ENCODE data around the gene FAM200C. TPM values are rescaled to one million over a fixed set of nuclear protein-coding genes. Genes with fewer than 3 reads are reported as not detected.

Gene FAM200C
- total RNA-seq, 2 experiments from 2014 or later, result 0.62 to 0.73 TPM

DNA sequence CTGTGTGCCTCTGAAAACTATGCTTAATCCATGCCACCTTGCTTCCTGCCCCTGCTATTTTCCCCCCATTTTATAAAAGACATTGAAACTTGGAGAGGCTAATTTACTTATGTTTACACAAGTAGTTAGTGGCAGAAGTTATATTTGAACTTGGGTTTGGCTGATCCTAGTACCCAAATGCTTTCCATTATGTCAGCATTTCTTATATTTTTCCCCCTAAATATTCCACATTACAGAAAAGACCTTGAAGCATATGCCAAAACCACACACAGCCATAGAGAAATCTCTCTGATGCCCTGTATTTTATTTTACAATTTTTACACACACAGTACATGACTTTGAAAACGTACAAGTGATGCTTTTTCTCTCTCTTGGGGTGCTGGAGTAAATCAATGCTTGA, 40.6 kb downstream of the FAM200C start:
- ChIA-PET POLR2A (interaction anchor here (0.6 kb wide), 1 partner anchor 491 kb away, joined by 3 read pairs; no protein-coding TSS in a partner anchor), CTCF (no interaction called here)
- H3K36me3 Mint-ChIP-seq (ENCODE audit: low read depth), result no peaks in the 10 kb centered on the region
- no peaks in the 10 kb centered on the region for H3K9me3 Mint-ChIP-seq
- no peak for DNase-seq
- no peaks in the 10 kb centered on the region for H3K27me3 Mint-ChIP-seq
- no peak overlapping the region for H3K4me3 Mint-ChIP-seq
- H3K4me1 Mint-ChIP-seq, result no peaks in the 10 kb centered on the region
- H3K27ac Mint-ChIP-seq, result no peak overlapping the region

DNA sequence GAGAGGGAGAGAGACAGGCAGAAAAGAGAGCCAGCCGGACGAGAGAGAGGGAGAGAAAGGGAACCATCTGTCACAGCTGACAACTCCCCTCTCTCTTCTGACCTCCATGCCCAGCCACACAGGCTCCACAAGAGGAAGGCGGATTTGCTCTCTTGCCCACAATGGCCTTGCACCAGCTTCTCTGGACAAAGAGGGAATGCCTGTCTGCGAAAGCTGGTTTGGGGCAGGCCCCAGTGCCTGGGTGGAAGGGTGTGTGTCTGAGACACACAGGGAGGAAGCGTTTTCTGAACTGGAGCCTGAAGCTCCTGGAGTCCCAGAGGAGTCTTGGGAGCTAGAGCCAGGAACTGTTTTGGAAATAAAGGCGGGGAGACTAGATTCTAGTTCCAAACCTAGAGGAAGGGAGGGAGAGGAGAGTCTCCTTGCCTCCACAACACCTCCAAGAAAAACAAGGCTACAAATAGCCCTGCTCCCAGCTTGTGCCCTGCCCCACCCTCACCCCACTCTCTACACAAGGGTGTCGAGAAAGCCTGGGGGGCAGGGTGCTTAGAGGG, 41.9 kb downstream of the FAM200C start:
- H3K4me1 Mint-ChIP-seq, result no peaks in the 10 kb centered on the region
- H3K36me3 Mint-ChIP-seq (ENCODE audit: low read depth), result no peaks in the 10 kb centered on the region
- ChIA-PET CTCF (no interaction called here), POLR2A (no interaction called here)
- no peak overlapping the region for H3K4me3 Mint-ChIP-seq
- no peak overlapping the region for H3K27ac Mint-ChIP-seq
- DNase-seq, result no peak
- H3K9me3 Mint-ChIP-seq, result no peaks in the 10 kb centered on the region
- no peaks in the 10 kb centered on the region for H3K27me3 Mint-ChIP-seq

DNA sequence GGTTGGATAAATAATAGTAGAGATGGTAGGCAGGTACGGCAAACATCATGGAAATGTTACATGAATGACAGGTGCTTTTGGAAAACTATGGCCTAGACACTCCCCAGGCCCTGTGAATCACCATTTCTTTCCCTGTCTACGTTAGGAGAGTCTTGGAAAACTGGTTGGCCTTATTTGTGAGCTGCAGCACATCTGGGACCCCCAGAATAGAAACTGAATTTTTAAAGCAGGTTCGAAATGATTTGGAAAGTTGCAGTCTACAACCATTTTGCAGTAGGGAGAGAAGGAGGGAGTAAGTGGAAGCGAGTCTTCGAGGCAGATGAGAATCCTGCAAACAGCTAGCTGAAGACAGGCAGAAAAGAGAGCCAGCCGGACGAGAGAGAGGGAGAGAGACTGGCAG, 42.5 kb downstream of the FAM200C start:
- no peaks in the 10 kb centered on the region for H3K36me3 Mint-ChIP-seq (ENCODE audit: low read depth)
- ChIA-PET POLR2A (no interaction called here), CTCF (no interaction called here)
- no peaks in the 10 kb centered on the region for H3K27me3 Mint-ChIP-seq
- H3K4me1 Mint-ChIP-seq, result no peaks in the 10 kb centered on the region
- DNase-seq, result no peak
- no peak overlapping the region for H3K27ac Mint-ChIP-seq
- no peak overlapping the region for H3K4me3 Mint-ChIP-seq
- H3K9me3 Mint-ChIP-seq, result no peaks in the 10 kb centered on the region

DNA sequence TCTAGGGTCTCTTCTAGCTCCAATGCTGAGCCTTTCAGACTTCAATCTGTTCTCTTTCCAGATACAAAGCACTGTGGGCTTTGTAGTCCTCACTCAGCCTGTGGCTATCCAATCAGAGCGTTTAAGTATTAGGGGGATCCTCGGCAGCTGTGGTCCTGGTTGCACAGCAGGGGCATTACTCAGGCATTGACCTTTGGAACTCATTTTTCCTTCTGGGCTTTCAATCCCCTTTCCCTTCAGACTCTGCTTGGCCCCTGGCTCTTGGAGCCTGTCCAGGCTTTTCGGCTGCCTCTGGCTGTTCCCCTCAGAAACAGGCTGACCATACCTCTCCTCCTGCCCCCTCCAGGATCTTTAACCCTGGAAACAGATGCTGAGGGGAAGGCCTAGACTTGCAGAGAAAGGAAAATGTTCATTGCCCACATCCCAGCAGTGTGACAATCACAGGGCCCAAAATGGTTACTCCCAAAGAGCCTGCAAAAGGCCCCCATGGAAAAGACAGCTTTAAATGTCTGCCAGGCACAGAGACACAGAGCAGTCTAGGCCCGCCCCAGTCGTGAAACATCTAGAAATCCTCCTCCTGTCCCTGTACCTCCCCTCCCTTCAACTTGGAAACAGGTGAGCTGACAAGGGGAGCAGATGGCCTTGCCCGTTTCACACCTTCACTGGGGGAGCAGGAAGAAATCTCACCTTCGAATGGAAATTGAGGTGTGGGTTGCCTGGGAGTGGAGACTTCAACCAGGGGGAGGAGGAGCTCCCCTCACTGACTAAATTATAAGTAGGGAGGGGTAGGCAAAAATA, 43.1 kb downstream of the FAM200C start:
- ChIA-PET CTCF (interaction anchor here (0.5 kb wide), 1 partner anchor 230 kb away, joined by 3 read pairs; no protein-coding TSS in a partner anchor), POLR2A (no interaction called here)
- no peak for DNase-seq
- H3K4me1 Mint-ChIP-seq, result no peaks in the 10 kb centered on the region
- no peak overlapping the region for H3K4me3 Mint-ChIP-seq
- no peaks in the 10 kb centered on the region for H3K36me3 Mint-ChIP-seq (ENCODE audit: low read depth)
- H3K27me3 Mint-ChIP-seq, result no peaks in the 10 kb centered on the region
- no peak overlapping the region for H3K27ac Mint-ChIP-seq
- no peaks in the 10 kb centered on the region for H3K9me3 Mint-ChIP-seq

DNA sequence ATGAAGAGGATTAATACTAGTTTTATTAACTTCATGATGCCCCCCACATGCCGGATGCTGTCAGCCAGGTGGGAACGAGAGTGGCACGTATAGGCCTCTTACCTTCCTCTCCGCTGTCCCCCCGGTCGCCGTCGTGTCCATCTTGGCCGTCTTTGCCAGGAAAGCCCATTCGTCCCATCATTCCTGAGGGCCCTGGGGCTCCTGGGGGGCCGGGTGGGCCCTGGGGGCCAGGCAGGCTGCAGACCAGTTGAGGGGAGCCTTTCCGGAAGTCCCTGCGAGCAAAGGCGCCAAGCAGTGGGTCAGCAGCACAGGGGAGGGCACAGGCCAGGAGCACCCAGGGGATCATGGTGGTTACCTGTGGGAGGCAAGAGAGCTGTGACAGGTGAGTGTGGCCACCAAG, 45.2 kb downstream of the FAM200C start:
- H3K9me3 Mint-ChIP-seq, result no peaks in the 10 kb centered on the region
- POLR2A ChIA-PET, result no interaction called here
- H3K4me1 Mint-ChIP-seq, result no peaks in the 10 kb centered on the region
- no peaks in the 10 kb centered on the region for H3K27me3 Mint-ChIP-seq
- H3K27ac Mint-ChIP-seq, result no peak overlapping the region
- H3K36me3 Mint-ChIP-seq (ENCODE audit: low read depth), result no peaks in the 10 kb centered on the region
- H3K4me3 Mint-ChIP-seq, result no peak overlapping the region
- CTCF ChIA-PET, result no interaction called here
- DNase-seq, result no peak

DNA sequence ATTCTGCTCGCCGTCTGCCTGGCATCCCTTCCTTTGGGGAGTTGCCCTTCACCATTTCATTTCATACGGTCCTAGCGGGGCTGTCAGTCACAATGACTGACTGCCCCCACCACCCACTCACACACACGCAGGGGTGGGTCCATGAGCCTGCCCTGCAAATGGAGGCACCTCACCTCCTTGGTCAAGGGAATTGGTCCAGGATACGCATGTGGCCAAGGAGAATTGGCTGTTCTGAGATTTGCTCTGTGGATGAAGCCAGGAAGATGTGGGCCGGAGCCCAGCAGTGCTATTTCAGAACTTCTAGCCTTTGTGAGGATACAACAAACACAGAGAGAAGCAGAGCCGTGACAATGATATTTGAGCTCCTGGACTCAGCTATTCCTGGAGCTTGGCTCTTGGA, 46.5 kb downstream of the FAM200C start:
- H3K36me3 Mint-ChIP-seq (ENCODE audit: low read depth), result no peaks in the 10 kb centered on the region
- no peaks in the 10 kb centered on the region for H3K4me1 Mint-ChIP-seq
- DNase-seq, result no peak
- no peaks in the 10 kb centered on the region for H3K9me3 Mint-ChIP-seq
- H3K4me3 Mint-ChIP-seq, result no peak overlapping the region
- H3K27ac Mint-ChIP-seq, result no peak overlapping the region
- ChIA-PET POLR2A (no interaction called here), CTCF (no interaction called here)
- no peaks in the 10 kb centered on the region for H3K27me3 Mint-ChIP-seq

DNA sequence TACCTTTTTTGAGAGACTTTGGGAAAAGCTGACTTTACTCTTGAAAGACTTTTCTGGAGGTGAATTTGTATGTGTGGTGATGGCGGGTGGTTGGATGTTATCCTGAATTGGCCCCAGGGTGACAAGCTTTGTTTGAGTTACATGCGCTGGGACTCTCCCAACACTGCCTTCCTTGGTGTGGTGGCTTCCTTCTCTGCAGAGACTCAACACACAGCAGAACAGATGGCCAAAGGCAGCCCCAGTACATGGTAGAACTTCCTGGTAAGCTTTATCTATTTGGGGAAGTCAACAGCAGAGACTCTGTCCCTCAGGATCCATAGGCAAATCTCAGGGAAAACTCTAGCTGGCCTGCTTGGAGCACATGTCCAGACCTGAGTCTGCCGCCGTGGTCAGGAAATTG, 47.5 kb downstream of the FAM200C start:
- no peaks in the 10 kb centered on the region for H3K9me3 Mint-ChIP-seq
- no peak for DNase-seq
- CTCF ChIA-PET, result interaction anchor here (1.0 kb wide), 1 partner anchor 17 kb away, joined by 5 read pairs; no protein-coding TSS in a partner anchor
- no peaks in the 10 kb centered on the region for H3K36me3 Mint-ChIP-seq (ENCODE audit: low read depth)
- no peaks in the 10 kb centered on the region for H3K27me3 Mint-ChIP-seq
- no peaks in the 10 kb centered on the region for H3K4me1 Mint-ChIP-seq
- POLR2A ChIA-PET, result no interaction called here
- H3K27ac Mint-ChIP-seq, result no peak overlapping the region
- H3K4me3 Mint-ChIP-seq, result no peak overlapping the region

DNA sequence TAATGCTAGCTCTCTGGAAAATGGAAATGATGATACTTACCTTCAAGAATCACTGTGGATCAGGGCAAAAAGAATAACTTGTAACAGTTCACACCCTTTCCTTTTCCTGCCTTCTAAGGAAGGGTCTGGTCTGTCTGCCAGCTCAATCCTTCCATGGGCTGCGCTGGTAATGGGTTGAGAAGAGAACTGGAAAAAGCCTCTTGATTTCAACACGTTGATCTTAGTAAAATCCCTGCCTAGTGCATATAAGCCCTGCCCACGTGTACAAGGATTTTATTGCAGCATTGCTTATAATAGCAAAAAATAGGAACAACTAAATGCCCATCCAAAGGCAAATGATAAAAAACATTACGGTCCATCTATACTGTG, 49.9 kb downstream of the FAM200C start:
- no peaks in the 10 kb centered on the region for H3K9me3 Mint-ChIP-seq
- H3K36me3 Mint-ChIP-seq (ENCODE audit: low read depth), result no peaks in the 10 kb centered on the region
- DNase-seq, result no peak
- H3K27me3 Mint-ChIP-seq, result no peaks in the 10 kb centered on the region
- no peaks in the 10 kb centered on the region for H3K4me1 Mint-ChIP-seq
- H3K27ac Mint-ChIP-seq, result no peak overlapping the region
- ChIA-PET CTCF (no interaction called here), POLR2A (interaction anchor here (0.6 kb wide), 1 partner anchor 20 kb away, joined by 3 read pairs; no protein-coding TSS in a partner anchor)
- H3K4me3 Mint-ChIP-seq, result no peak overlapping the region

DNA sequence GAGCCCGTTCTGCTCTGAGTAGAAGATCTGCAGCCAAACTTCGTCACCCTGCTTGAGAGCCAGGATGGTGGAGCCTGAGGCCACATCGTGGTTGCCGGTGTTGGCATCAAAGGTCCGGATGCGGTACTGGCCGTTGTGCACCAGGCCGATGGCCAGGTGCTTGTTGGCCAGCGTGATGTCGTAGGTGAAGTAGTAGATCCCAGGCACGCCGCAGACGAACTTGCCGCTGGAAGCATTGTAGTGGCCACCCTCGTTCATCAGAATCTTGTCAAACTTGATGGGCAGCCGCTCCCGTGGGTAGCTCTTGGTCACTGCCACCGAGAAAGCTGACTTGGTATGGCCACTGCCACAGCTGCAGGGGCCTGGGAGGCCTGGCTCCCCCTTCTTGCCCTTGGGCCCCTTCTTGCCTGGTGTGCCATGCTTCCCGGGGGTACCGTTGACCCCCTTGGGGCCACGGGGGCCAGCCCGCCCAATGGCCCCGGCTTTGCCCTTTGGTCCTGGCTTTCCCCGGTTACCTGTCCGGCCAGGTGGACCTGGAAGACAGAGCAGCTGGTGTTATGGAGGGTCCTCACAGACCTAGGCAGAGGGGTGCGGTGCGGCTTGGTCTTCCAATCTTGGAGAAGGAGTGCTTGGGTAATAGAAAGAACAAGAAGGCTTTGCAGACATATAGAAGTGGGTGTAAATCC, 50.5 kb downstream of the FAM200C start:
- Mint-ChIP-seq H3K27ac (no peak overlapping the region), H3K9me3 (no peaks in the 10 kb centered on the region), H3K27me3 (no peaks in the 10 kb centered on the region), H3K4me1 (no peaks in the 10 kb centered on the region), H3K36me3 (ENCODE audit: low read depth) (no peaks in the 10 kb centered on the region), H3K4me3 (no peak overlapping the region)
- ChIA-PET POLR2A (no interaction called here), CTCF (no interaction called here)
- no peak for DNase-seq

DNA sequence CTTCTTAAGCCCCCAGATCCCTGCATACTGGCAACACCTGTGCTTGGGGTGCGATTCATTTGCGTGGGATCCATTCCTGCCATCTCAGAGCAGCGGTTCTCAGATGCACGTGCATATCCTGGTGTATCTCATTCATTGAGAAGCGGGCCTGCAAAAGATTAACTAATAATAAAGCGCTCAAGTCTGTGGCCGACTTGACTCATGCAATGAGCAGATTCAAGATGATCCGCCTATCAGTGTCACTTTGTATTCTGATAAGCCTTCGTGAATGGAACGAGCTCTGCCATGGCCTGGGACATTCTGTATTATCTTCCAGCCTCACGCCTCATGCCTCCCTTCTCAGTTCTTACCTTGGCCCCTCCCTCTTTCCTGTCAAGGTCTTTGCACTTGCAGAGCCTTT, 51.8 kb downstream of the FAM200C start:
- CTCF ChIA-PET, result interaction anchor here (0.7 kb wide), 1 partner anchor 43 kb away, joined by 3 read pairs; no protein-coding TSS in a partner anchor
- no peak for DNase-seq
- Mint-ChIP-seq H3K27me3 (no peaks in the 10 kb centered on the region), H3K27ac (no peak overlapping the region), H3K36me3 (ENCODE audit: low read depth) (no peaks in the 10 kb centered on the region), H3K9me3 (no peaks in the 10 kb centered on the region), H3K4me3 (no peak overlapping the region), H3K4me1 (no peaks in the 10 kb centered on the region)
- POLR2A ChIA-PET, result no interaction called here

DNA sequence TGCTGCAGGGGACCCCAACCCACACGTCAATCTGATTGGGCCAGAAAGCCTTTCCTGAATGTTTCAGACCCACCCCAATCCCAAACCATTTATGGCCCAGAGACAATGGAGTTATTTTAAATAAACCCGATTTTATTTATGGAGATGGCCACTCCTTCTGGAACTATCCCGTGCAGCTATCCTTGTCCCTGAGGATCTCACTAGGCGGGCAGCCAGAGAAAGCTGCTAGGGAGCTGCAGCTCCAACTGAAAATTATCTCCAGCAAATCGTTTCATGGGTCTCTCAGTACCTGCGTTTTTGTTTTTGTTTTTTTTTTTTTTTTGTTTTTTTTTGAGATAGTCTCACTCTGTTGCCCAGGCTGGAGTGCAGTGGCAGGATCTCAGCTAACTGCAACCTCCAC, 52.4 kb downstream of the FAM200C start:
- no peaks in the 10 kb centered on the region for H3K4me1 Mint-ChIP-seq
- no peaks in the 10 kb centered on the region for H3K27me3 Mint-ChIP-seq
- H3K27ac Mint-ChIP-seq, result no peak overlapping the region
- ChIA-PET CTCF (interaction anchor here (0.7 kb wide), 1 partner anchor 43 kb away, joined by 3 read pairs; no protein-coding TSS in a partner anchor), POLR2A (no interaction called here)
- H3K9me3 Mint-ChIP-seq, result no peaks in the 10 kb centered on the region
- H3K4me3 Mint-ChIP-seq, result no peak overlapping the region
- no peak for DNase-seq
- H3K36me3 Mint-ChIP-seq (ENCODE audit: low read depth), result no peaks in the 10 kb centered on the region

All from activated CD4-positive, alpha-beta T cell treated with anti-CD3 and anti-CD28 coated beads, Interleukin-2, amount 10 ng/mL, durations not matched to agents 7 days and 5 days (primary cell).